T follicular helper cell (primary cell): ENCODE data around the gene CCDC197.

Experiments used
- DNase-seq: peaks from one replicate; pipeline ENCODE4 v3.0.0-alpha.2; 2020; ENCODE audit warnings: low read depth

Gene CCDC197

GRCh38 chr14:94025720-94026119, 28.6 kb downstream of the CCDC197 start:
- no peak for DNase-seq

DNA sequence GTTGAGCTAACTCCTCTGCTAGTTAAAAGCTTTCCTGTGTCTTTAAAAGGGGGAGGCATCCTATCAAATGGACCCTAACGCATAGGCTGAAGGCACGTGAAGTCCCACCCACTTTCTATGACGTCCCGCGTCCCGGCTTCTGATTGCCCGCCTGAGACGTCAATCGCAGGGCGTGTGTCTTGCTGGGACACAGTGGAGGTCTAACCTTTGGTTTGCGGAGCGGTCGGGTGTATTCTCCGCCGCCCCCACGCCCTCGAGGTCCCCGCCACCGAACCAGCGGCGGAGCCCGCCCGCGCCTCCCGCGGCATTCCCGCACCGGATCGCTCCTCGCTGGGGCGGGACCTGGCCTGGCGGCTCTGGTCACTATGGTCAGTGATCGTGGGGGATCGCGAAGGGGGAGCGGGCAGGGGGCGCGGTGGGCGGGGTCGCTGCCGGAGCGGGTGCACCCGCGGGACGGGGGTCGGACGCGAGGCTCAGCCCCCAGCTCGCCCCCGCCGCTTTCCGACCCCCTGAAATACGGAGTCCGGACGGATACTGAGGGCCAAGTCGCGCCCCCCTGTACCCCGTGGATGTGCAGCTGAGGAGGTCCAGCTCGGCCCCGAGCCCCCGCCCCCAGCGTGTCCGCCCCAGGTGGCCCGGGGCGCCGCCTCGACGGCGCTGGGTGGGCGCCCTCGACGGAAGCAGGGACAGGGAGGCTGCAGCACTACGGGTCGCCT, 29.2 kb downstream of the CCDC197 start, which contains the start of gene OTUB2:
Gene OTUB2 (plus strand): TSS at position 168 of the 716 bp plus-strand sequence. CDS start 198 bp downstream, at position 366.
- DNase-seq: peak; percentile 95

DNA sequence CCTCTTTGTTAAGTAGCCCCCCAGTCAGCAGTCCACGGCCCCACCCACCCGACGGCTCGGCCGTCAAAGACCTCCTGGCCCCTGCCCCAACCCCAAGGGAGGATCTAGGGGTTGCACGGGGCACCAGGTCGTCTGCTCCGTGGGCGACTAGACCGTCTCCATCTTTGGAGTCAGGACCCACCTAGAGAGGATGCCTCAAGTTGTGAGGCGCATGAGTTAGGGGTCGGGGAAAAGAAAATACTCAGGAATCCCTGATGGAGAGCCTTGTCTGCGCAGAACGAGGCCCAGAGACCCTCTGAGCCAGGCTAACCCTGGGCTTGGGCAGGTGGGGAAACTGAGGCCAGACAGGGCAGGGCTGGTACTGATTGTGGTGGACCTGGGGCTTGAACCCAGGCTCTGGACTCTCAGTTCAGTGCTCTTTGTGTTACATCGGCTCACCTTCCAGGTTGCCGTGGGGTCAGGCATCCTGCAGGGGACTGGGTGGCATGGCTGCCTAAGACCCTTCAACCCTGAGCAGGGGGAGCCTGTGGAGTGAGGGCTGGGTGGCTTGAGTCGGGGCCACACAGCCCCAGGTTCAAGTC, 29.9 kb downstream of the CCDC197 start:
- DNase-seq: no peak

- no peak for DNase-seq
These were observed 30.7 kb downstream of the CCDC197 start for GRCh38 chr14:94027566-94028449.

DNA sequence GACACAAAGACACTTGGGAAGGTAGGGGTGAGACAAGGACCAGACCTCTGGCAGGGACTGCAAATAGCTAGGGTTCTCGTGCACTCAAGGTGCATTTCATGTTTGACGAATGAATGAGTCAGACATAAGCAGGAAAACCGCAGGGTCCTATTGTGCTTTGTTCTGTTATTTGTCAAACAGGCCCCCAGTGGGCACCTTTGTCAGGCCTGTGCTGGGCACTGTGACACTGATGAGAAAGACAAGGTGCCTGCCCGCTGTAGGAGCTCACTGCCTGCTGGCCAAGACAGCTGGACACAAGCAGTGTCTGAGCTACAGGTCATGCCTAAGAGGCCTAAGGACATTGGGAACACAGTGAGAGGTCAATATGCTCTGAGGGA, 31.3 kb downstream of the CCDC197 start:
- DNase-seq: no peak

DNA sequence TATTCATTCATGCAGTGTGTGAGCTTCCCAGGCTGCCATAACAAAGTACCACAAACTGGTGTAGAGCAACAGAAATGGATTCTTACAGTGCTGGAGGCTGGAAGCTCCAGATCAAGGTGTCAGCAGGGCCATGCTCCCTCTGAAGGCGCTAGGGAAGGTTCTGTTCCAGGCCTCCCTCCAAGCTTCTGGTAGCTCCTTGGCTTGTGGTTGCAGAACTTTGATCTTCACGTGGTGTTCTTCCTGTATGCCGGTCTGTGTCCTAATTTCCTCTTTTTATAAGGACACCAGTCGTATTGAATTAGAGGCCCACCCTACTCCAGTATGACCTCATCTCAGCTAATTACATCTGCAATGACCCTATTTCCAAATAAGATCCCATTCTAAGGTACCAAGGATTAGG, 32.2 kb downstream of the CCDC197 start:
- DNase-seq: no peak

DNA sequence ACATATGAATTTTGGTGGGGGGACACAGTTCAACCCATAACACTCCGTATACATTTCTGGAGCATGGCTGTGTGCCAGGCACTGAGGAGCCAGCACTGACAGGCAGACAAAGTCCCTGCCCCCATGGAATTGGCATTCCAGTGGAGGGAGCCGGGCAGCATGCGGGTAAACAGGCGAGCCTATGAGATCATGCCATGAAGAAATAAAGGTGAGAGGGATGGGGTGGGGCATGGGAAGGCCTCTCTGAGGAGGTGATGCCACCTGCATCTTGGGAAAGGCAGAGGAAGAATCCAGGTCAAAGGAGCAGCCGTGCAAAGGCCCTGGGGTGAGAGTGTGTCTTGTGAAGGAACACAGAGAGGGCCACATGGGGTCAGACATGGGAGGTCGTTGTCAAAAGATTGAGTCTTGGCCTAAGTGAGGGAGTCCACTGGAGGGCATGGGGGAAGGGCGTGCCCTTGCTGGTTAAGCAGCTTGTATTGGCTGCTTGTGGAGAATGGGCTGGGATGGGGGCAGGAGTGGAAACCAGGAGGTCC, 32.6 kb downstream of the CCDC197 start:
- DNase-seq: no peak

DNA sequence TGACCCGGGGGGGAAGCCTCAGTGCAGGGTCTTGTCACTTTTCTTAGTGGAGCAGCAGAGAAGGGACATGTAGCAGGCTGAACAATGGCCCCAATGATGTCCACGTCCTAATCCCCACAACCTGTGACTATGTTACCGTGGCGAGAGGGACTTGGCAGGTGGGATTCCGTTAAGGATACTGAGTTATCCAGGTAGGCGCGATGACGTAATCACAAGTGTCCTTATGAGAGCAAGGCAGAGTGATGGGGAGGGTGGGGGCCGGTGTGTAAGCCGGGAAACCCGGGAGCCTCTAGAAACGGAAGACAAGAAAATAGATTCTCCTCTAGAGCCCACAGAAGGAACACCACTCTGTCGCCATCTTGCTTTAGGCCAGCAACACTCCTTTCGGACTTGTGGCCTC, 33.5 kb downstream of the CCDC197 start:
- DNase-seq: no peak

DNA sequence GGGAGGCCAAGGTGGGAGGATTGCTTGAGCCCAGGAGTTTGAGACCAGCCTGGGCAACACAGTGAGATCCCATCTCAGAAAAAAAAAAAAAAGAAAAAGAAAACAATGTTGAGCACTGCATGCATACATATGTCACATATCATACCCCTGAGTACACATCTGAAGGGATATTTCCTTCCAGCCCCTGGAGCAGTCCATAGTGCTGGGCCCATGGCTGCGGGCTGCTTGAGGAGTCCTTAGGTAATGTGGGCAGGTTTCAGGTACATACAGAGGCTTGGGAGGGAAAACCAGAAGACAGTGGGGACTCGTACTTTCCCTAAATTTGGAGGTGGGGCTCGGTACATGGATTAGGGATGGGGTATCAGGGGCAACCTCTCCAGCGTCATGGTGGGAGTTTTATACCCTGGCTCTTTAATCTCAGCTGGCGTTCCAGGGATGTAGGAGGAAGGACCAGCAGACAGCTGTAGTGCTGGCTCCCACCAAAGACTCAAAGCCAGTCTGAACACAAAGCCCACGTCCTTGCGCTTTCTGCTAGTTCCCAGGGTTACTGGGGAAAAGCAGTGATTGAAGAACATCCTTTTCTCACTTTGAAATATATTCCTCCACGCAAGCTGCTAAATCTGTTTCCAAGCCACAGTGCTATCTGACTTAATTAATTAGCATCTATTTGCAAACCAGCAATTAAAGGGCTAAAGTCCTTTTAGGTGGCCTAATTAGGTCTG, 34.2 kb downstream of the CCDC197 start:
- no peak for DNase-seq

GRCh38 chr14:94031883-94032279, 34.8 kb downstream of the CCDC197 start:
- no peak for DNase-seq

GRCh38 chr14:94034886-94035285, 37.8 kb downstream of the CCDC197 start:
- no peak for DNase-seq

DNA sequence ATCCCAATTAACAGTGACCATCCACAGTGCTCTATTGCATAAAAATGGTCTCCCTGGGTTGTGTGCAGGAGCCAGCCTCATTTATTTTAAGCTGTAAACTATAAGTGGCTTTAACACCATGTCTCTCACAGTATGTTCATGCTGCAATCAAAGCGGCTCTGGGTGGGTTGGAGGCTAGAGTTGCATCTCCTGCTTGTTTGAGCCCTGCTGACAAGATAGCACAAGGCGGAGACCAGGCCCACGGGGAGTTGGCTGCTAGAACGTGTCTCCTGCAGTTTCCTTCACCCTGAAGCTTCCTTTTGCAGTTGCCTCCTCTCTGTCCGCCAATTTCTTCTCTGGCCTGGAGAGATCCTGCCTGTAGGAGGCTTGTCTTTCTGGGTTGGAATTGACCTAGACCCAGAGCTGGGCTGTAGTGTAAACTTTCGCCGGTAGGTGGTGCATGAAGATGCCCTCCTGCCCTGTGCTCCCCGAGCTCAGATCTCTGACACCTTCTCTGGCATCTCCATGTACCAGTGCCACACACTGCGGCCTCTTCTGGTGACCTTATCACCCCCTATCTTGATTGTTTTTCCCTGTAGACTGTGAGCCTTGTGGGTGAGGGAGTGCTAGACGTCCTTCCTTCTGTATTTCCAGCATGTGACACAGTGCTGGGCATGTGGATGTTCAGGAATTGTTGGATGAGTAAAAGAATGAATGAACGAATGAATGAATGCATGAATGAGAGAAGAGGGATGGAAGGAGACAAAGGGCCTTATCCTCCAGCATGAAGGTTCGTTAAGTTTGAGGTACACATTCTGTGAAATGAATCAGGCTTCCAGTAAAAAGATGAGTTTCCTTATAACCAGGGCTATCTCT, 39.4 kb downstream of the CCDC197 start:
- DNase-seq: peak; percentile 61

- DNase-seq: no peak
These were observed 40.9 kb downstream of the CCDC197 start for GRCh38 chr14:94037954-94038353.

- DNase-seq: no peak
These were observed 41.4 kb downstream of the CCDC197 start for GRCh38 chr14:94038510-94038909.

- DNase-seq: no peak
These were observed 42.0 kb downstream of the CCDC197 start for GRCh38 chr14:94038921-94039629.

GRCh38 chr14:94040247-94040646, 43.1 kb downstream of the CCDC197 start:
- no peak for DNase-seq

DNA sequence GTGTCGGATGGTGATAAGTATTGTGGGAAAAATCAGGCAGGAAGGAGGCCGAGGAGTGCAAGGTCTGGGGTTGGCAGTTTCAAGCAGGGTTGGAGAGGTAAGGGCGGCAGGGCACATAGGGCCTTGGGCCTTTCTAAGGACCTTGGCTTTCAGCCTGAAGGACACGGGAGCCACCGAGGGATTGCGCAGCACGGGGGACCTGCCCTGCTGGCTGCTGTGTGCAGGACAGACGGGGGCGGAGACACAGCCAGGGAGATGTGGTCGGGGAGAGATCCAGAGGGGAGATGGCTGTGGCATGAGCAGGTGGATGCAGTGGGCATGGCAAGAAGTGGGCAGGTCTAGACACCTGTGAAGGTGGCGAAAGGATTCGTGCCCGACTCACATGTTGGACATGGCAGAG, 43.7 kb downstream of the CCDC197 start:
- no peak for DNase-seq

DNA sequence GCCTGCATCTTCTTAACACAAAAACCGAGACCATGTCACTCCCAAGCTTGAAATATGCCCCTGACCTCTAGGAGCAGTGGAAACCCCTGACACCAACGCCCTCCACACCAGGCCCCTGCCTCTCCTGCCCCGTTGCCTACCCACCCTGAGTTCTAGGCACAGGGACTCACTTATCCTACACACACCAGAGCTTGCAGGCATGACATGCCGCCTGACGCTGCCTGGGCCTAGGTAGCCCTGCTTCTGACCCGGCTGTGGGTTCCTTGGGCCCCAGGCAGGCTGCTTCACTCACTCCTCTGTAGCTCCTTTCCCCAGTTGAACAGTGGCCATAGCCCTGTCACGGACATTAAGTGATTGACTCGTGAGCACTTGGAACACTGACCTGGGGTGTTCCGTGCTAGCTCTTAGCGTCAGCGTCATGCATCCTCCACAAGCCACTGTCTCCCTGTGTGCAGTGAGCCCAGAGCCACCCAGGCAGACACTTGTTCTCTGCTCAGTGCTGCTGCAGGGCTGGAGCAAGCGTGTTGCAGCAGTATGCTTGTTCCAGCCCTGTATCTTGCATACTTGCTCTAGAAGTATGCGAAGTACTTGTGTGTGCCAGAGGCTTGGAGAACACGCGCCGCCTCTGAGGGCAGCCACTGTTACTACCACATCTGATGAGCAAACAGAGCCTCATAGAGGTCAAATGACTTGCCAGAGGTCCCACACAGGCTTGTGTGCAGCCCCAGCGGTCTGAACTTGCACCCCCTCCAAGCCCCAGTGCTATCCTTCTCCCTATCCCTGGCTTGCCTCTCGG, 44.6 kb downstream of the CCDC197 start:
- DNase-seq: no peak

GRCh38 chr14:94042433-94043091, 45.5 kb downstream of the CCDC197 start:
- no peak for DNase-seq
